C4-2B (cell line): Measurements from ENCODE around the gene GCK.

Experiments used
- H3K27ac ChIP-seq: fragments of 450-650 bp; 2 replicates; pipeline ENCODE4 v1.5.1; 2017
- ZFX ChIP-seq: fragments of 450-650 bp; IDR thresholded peaks from 2 replicates; pipeline ENCODE4 v1.6.1; 2017
- TF ChIP-seq, protein P1 (sequence below): fragments of 450-650 bp; conservative IDR thresholded peaks from 2 replicates; pipeline ENCODE4 v1.5.1; 2017; ENCODE audit warnings: mild to moderate bottlenecking

GCK gene

DNA sequence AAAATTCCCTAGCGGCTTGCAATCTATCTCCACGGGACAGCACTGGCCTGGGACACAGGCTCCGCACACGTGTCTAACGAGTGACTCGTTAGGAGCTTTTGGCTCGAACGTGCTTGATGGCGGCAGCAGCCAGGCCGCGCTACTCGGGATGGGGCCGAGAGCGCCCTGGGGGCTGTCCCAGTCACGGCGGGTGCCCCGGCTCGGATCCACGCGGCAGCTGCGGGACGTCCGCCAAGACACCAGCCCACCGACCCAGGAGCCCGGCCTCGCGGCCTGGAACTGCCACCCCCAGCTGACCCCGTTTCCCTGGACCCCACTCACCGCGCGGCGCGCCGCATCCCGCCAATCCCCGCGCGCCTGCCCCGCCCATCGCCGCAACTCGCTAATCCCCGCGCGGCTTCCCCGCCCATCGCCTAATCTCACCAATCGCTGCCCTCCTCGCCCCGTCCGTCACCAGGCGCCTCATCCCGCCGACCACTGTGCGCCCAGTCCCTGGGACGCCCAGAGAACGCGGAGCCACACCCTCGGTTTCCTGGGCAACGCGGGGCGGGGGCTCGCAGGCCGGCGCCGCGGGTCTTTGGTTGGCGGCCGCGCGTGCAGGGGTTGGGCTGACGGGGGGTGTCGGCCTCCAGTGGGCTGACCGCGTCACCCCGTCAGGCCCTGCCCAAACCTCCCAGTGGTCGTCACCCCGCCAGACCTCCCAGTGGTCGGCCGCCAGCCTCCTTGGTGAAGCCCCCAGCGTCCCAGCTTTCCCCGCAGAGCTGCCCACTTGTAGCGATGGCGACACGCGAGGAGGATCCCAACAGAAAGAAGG is 65.8 kb downstream of the GCK start, which contains the start of gene POLD2:
Gene POLD2 (minus strand): TSS at position 359 of the 814 bp plus-strand sequence. CDS start 1,495 bp downstream, outside the sequence.
- H3K27ac ChIP-seq: peak within 1 kb of the TSS; percentile 86
- TF ChIP-seq, protein P1, sequence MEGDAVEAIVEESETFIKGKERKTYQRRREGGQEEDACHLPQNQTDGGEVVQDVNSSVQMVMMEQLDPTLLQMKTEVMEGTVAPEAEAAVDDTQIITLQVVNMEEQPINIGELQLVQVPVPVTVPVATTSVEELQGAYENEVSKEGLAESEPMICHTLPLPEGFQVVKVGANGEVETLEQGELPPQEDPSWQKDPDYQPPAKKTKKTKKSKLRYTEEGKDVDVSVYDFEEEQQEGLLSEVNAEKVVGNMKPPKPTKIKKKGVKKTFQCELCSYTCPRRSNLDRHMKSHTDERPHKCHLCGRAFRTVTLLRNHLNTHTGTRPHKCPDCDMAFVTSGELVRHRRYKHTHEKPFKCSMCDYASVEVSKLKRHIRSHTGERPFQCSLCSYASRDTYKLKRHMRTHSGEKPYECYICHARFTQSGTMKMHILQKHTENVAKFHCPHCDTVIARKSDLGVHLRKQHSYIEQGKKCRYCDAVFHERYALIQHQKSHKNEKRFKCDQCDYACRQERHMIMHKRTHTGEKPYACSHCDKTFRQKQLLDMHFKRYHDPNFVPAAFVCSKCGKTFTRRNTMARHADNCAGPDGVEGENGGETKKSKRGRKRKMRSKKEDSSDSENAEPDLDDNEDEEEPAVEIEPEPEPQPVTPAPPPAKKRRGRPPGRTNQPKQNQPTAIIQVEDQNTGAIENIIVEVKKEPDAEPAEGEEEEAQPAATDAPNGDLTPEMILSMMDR: no peak
- peak; percentile 91 for TF ChIP-seq ZFX

- peak overlapping the region; percentile 86 for H3K27ac ChIP-seq
- TF ChIP-seq, protein P1: no peak
- no peak for TF ChIP-seq ZFX
These were observed 66.7 kb downstream of the GCK start for GRCh38 chr7:44122529-44122928.

- TF ChIP-seq ZFX: no peak
- TF ChIP-seq, protein P1: no peak
- peak overlapping the region; percentile 86 for H3K27ac ChIP-seq
These were observed 67.3 kb downstream of the GCK start for GRCh38 chr7:44121761-44122420.

DNA sequence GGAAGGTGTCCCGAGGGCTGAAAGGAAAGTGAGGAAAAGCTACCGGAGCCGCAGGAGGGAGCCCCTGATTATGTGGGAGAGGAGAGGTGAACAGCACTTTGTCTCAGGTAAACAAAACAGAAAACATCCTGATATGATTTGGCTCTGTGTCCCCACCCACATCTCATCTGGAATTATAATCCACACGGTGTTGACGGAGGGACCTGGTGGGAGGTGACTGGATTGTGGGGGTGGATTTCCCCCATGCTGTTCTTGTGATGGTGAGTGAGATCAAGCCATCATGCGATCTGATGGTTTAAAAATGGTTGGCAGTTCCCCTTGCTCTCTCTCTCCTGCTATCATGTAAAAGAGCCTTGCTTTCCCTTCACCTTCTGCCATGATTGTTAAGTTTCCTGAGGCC is 68.8 kb downstream of the GCK start:
- TF ChIP-seq ZFX: no peak
- TF ChIP-seq, protein P1: no peak
- H3K27ac ChIP-seq: no peak overlapping the region

- no peak overlapping the region for H3K27ac ChIP-seq
- TF ChIP-seq ZFX: no peak
- TF ChIP-seq, protein P1: no peak
These were observed 69.3 kb downstream of the GCK start for GRCh38 chr7:44119829-44120380.

DNA sequence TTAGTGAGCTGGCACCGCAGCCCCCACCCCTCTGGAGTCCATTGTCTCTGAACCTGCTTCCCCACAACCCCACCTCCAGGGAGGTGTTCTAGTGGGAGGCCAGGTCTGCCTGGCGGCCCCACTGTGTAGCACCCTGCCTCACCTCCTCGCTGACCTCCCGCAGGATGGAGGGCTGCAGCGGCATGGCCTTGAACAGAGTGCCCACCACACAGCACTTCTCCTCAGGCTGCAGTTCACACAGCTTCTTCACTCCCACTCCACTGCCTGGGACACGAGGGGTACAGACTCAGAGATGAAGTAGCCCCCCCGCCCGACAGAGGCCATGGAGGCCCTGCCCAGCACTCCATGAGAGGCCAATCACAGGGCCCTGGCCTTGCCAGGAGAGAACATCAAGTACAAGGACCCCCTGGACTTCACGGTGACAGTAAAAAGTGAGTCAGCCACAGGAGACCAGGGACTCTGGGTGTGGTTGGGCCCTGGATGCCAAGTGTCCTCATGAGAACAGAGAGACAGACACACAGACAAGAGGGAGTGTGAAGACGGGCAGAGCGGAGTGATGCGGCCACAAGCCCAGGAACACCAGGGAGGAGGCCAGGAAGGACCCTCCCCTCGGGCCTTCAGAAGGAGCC is 71.3 kb downstream of the GCK start:
- H3K27ac ChIP-seq: no peak overlapping the region
- no peak for TF ChIP-seq ZFX
- TF ChIP-seq, protein P1: no peak
